ENCODE data around the gene BTRC.

BTRC gene

GRCh38 chr10:101536800-101537199, 182.8 kb downstream of the BTRC start:
- Histone ChIP-seq H3K27ac (no peak overlapping the region), H3K4me3 (no peak overlapping the region)
- DNase-seq (ENCODE audit: low spot score), result no peak
- TF ChIP-seq, protein P1, sequence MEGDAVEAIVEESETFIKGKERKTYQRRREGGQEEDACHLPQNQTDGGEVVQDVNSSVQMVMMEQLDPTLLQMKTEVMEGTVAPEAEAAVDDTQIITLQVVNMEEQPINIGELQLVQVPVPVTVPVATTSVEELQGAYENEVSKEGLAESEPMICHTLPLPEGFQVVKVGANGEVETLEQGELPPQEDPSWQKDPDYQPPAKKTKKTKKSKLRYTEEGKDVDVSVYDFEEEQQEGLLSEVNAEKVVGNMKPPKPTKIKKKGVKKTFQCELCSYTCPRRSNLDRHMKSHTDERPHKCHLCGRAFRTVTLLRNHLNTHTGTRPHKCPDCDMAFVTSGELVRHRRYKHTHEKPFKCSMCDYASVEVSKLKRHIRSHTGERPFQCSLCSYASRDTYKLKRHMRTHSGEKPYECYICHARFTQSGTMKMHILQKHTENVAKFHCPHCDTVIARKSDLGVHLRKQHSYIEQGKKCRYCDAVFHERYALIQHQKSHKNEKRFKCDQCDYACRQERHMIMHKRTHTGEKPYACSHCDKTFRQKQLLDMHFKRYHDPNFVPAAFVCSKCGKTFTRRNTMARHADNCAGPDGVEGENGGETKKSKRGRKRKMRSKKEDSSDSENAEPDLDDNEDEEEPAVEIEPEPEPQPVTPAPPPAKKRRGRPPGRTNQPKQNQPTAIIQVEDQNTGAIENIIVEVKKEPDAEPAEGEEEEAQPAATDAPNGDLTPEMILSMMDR (IDR thresholded peaks at IDR 0.05), result no peak

DNA sequence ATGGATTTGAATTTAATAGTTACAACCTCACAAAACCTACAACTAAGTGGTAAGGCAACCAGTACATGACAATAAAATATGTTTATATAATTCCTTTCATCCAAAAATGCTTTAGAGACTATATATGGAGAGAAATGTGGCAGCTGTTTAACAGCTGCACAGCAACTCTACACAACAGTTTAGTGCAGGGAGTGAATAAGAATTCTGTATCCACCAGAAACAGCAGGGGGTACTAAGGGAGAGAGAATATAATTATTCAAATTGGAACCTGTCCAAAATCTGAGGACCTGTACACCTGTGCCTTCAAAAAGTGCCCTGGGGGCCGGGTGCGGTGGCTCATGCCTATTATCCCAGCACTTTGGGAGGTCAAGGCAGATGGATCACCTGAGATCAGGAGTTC, 184.5 kb downstream of the BTRC start:
- H3K4me3 ChIP-seq, result no peak overlapping the region
- TF ChIP-seq, protein P1 (IDR thresholded peaks at IDR 0.05), result no peak
- H3K27ac ChIP-seq, result no peak overlapping the region
- DNase-seq (ENCODE audit: low spot score), result no peak

DNA sequence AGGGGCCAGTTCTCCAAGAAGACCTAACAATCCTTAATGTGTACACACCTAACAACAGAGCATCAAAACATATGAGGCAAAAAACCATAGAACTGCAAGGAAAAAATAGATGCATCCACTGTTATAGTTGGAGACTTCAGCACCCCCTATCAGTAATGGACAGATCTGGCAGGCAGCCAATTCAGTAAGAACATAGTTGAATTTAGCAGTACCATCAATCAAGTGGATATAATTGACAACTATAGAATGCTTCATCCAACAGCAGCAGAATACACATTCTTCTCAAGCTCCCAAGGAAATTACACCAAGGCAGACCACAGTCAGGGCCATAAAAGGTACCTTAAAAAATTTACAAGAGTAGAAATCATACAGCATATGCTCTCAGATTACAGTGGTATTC, 191.9 kb downstream of the BTRC start:
- TF ChIP-seq, protein P1 (IDR thresholded peaks at IDR 0.05), result no peak
- H3K4me3 ChIP-seq, result no peak overlapping the region
- DNase-seq (ENCODE audit: low spot score), result no peak
- no peak overlapping the region for H3K27ac ChIP-seq

GRCh38 chr10:101550965-101551364, 197.0 kb downstream of the BTRC start:
- Histone ChIP-seq H3K27ac (no peak overlapping the region), H3K4me3 (no peak overlapping the region)
- TF ChIP-seq, protein P1 (IDR thresholded peaks at IDR 0.05), result no peak
- no peak for DNase-seq (ENCODE audit: low spot score)

GRCh38 chr10:101552442-101552841, 198.5 kb downstream of the BTRC start:
- H3K27ac ChIP-seq, result no peak overlapping the region
- TF ChIP-seq, protein P1 (IDR thresholded peaks at IDR 0.05), result no peak
- H3K4me3 ChIP-seq, result no peak overlapping the region
- no peak for DNase-seq (ENCODE audit: low spot score)

DNA sequence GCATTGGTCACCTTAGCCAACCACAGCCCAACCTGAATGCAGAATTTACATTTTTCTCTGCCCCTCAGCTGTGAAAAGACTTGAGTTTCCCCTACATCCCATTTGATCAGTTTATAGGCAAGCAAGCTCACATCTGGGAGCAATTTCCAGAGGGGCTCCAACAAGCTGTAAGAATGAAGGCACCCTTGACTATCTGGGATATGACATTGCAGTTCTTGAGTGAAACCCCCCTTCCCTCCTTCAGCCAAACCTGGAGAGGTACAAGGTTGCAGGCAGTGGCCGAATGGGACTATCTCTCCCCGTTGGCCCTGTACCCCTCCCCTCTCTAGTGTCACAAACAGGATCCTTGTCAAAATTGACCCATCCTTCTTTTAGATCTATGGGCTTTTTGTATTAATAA, 203.6 kb downstream of the BTRC start:
- TF ChIP-seq, protein P1 (IDR thresholded peaks at IDR 0.05), result no peak
- Histone ChIP-seq H3K27ac (no peak overlapping the region), H3K4me3 (no peak overlapping the region)
- DNase-seq (ENCODE audit: low spot score), result no peak

DNA sequence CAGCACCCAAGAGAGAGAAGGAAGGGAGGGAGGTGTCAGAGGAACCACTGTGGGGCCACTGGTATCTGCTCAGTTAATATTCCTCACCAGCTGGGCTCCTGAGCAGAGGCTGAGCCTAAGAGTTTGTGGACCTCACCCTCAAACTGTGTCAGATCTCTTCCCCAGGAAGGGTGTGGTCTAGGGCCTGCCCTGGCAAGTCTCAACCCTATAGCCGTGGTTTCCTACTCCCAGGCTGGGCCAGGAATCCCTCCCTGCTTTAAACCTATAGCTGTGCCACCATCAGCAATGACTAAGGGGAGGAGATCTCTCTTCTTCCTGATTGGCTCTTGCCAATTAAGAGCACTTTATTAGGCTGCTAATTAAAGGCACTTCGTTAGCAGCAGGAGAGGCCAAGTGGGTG, 204.2 kb downstream of the BTRC start:
- no peak for DNase-seq (ENCODE audit: low spot score)
- no peak overlapping the region for H3K27ac ChIP-seq

More for the DNA sequence above, 204.2 kb downstream of the BTRC start:
- TF ChIP-seq, protein P1 (IDR thresholded peaks at IDR 0.05), result no peak
- H3K4me3 ChIP-seq, result no peak overlapping the region

Measured in coronary artery (tissue), 2 donors.